Stomach (tissue), 9 donors: Measurements from ENCODE around the gene SPNS2. TPM values are rescaled to one million over a fixed set of nuclear protein-coding genes. Genes with fewer than 3 reads are reported as not detected.
A peak's percentile ranks its signal among the peaks of the same experiment; 100 is the strongest.

Experiments used
- DNase-seq, 2 donors: peaks; one replicate each; pipeline versions ENCODE4 v3.0.0 to v3.0.0-alpha.2; 2013 to 2019
- H3K27ac ChIP-seq, 5 donors: fragments of 200-600 bp in 4 of 5; sonication (generic) in 4 of 5; one replicate each; pipeline ENCODE4 v1.5.1; 2013 to 2019; ENCODE audit warnings: mild to moderate bottlenecking in 1 of 5, moderate library complexity in 1 of 5
- H3K27me3 ChIP-seq, 3 donors: fragments of 200-600 bp; sonication (generic); one replicate each; pipeline ENCODE4 v1.5.1; 2017 to 2019; ENCODE audit warnings: mixed run types in 1 of 3
- H3K36me3 ChIP-seq, 4 donors: fragments of 200-600 bp; sonication (generic); 1 replicate in 3 of 4; 2 replicates in 1 of 4; pipeline ENCODE4 v1.5.1; 2016 to 2019
- H3K4me1 ChIP-seq, 4 donors: fragments of 200-600 bp; sonication (generic); one replicate each; pipeline ENCODE4 v1.5.1; 2016 to 2019
- H3K4me3 ChIP-seq, 4 donors: fragments of 200-600 bp; sonication (generic) in 3 of 4; one replicate each; pipeline ENCODE4 v1.5.1; 2016 to 2019; ENCODE audit warnings: mild to moderate bottlenecking in 1 of 4
- H3K9me3 ChIP-seq, 4 donors: fragments of 200-600 bp; sonication (generic); one replicate each; pipeline ENCODE4 v1.5.1; 2016 to 2019
- EP300 ChIP-seq: sonication (generic); formaldehyde crosslinking; IDR thresholded peaks from one replicate; pipeline ENCODE4 v1.6.1; 2017; ENCODE audit warnings: antibody characterized with exemption
- POLR2A ChIP-seq, 4 donors: fragments of 450-650 bp; IDR thresholded peaks; one replicate each; pipeline ENCODE4 v1.6.1; 2016; ENCODE audit warnings: antibody characterized with exemption in 4 of 4, control low read depth in 2 of 4, mild to moderate bottlenecking in 1 of 4, moderate library complexity in 1 of 4
- POLR2AphosphoS5 ChIP-seq, 3 donors: sonication (generic); formaldehyde crosslinking; IDR thresholded peaks; one replicate each; pipeline ENCODE4 v1.6.1; 2016; ENCODE audit warnings: antibody characterized with exemption in 3 of 3
- WGBS, 5 donors: extraction: QIAGEN DNeasy Blood & Tissue Kit in 3 of 5; methylation state at CpG; one replicate each; pipeline versions ENCODE4 v1.1.5 to v1.1.7; 2013 to 2018; 5-methylcytosine and 5-hydroxymethylcytosine counted together
- intact Hi-C: fragments of 100-400 bp; cut with DNase I; formaldehyde crosslinking; loops from one replicate; pipeline ENCODE4 v1.15.1; 2023; ENCODE audit warnings: low total_unique reads
- polyA plus RNA-seq, 3 donors: library from polyadenylated mRNA; stranded (reverse); fragments of 200-250 nt; gene quantifications; one replicate each; pipeline ENCODE4 v1.2.3, GENCODE V29; 2013
- total RNA-seq, 5 donors: library from RNA; depleted of rRNA; stranded (reverse); fragments of >200 nt; gene quantifications; one replicate each; pipeline versions ENCODE4 v1.1.0 to v1.2.3, GENCODE V29; 2014 to 2016
- TF ChIP-seq, protein P1 (sequence below), 7 experiments: fragments of 450-650 bp in 4 of 7; fragments of 200-600 bp in 3 of 7; sonication (generic) in 3 of 7; IDR thresholded peaks; one replicate each; pipeline ENCODE4 v1.5.1; 2016 to 2019; ENCODE audit warnings: antibody characterized with exemption in 7 of 7, control low read depth in 2 of 7, mild to moderate bottlenecking in 1 of 7
- donor health status: healthy with polysubstance abuse.
- donor health status: Bipolar disorder and iron deficiency.
- donor health status: healthy.

SPNS2 gene
- total and polyA plus RNA-seq, 8 donors, result 4.1 to 67.7 (median 24.3) TPM

DNA sequence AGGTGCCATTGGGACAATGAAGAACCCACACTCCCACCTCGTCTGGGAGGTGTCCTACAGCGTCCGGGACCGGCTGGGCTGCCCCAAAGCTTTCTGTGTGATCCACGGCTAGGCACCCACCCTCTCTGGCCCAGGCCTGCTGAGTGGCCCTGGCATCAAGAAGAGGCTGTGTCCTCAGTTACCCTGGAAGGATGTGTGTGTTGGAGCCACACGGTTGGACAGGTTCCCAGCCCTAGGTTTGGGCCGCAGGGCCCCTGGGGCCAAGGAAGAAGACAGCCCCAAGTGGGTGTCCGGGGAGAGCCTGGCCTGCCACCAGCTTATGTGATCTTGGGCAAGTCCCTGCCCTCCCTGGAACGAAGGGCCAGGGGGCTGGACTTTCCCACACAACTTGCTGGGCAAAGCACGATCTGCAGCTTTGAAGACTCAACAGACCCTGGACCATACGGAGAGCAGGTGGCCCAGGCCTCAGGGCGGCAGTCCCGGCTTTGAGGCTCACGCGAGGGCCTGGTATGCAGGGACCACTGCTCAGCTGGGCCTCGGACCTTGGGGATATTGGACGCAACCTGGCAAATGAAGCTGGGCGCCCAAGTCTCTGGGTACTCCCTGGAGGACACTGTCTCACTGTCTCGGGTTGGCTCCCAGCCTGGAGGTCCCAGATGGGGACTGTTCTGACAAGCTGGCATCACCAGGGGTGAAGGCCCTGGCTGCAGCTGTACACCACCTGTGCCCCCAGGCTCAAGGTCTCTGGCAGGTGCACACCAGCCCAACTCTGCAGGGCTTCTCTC, 39.0 kb downstream of the SPNS2 start:
- TF ChIP-seq, protein P1, sequence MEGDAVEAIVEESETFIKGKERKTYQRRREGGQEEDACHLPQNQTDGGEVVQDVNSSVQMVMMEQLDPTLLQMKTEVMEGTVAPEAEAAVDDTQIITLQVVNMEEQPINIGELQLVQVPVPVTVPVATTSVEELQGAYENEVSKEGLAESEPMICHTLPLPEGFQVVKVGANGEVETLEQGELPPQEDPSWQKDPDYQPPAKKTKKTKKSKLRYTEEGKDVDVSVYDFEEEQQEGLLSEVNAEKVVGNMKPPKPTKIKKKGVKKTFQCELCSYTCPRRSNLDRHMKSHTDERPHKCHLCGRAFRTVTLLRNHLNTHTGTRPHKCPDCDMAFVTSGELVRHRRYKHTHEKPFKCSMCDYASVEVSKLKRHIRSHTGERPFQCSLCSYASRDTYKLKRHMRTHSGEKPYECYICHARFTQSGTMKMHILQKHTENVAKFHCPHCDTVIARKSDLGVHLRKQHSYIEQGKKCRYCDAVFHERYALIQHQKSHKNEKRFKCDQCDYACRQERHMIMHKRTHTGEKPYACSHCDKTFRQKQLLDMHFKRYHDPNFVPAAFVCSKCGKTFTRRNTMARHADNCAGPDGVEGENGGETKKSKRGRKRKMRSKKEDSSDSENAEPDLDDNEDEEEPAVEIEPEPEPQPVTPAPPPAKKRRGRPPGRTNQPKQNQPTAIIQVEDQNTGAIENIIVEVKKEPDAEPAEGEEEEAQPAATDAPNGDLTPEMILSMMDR (IDR thresholded peaks at IDR 0.05), result no peak
- no peak for TF ChIP-seq POLR2A (IDR thresholded peaks at IDR 0.05)
- no peak for TF ChIP-seq POLR2AphosphoS5 (IDR thresholded peaks at IDR 0.05)
- no peak for TF ChIP-seq EP300
- H3K4me1 ChIP-seq, result peaks cover 47 to 86% (median 75%) of the 10 kb centered on the region in 4 donors
- intact Hi-C loops, result no loop called here

DNA sequence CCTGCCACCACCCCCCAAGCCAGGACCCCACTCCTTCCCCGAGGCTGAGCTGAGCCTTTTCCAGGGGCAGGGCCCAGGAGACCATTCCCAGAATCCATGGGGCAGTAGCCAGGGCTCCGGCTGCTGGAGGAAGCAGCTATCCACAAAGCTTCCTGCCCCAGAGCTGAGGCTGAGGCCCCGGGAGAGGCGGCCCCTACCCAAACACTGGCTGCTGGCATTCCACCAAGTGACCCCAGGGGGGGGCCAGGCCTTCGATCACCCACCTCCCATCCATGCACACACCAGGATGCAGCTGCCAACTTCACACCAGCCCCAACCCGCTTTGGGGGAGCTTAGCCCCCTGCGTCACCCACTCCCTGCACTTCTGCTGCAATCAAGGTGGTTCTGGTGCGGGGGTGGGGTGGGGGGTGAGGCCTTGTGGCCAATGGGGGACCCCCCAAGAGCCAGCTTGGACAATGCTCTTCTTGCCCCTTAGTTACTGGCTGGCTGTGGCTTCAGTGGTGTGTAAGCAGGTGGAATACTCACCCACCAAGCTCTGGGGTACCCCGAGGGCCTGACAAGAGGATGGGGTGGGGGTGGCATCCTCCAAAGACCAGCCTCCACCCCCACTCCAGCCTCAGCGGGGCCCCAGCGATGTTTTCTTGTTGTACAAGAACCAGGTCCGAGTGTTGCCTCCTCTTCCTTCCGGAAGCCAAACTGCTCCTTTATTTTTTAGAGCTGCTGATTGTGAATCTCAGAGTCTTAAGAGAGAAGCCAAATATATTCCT, 39.7 kb downstream of the SPNS2 start:
- 67 to 82% (median 78%) methylated on average over 11 to 13 of the region's 13 CpGs for whole genome bisulfite sequencing, 5 donors
- Histone ChIP-seq H3K36me3 (peaks cover 33 to 68% (median 60%) of the 10 kb centered on the region in 4 donors), H3K9me3 (no peaks in the 10 kb centered on the region), H3K27ac (peak overlapping the region; percentile 25 to 77 (median 65)), H3K27me3 (peaks cover 0 to 9% (median 0%) of the 10 kb centered on the region in 3 donors), H3K4me3 (no peak overlapping the region), H3K4me1 (peaks cover 45 to 78% (median 70%) of the 10 kb centered on the region in 4 donors)
- DNase-seq, result no peak
- TF ChIP-seq, protein P1 (IDR thresholded peaks at IDR 0.05), result no peak
- TF ChIP-seq POLR2AphosphoS5 (IDR thresholded peaks at IDR 0.05), result no peak
- intact Hi-C loops, result no loop called here

More for the DNA sequence above, 39.0 kb downstream of the SPNS2 start:
- peaks cover 29 to 67% (median 56%) of the 10 kb centered on the region in 4 donors for H3K36me3 ChIP-seq
- H3K4me3 ChIP-seq, result no peak overlapping the region
- peak overlapping the region; percentile 25 to 77 (median 65) for H3K27ac ChIP-seq
- no peak for DNase-seq
- 61 to 76% (median 65%) methylated on average over 12 to 19 of the region's 19 CpGs for WGBS, 5 donors
- H3K9me3 ChIP-seq, result no peaks in the 10 kb centered on the region
- H3K27me3 ChIP-seq, result peaks cover 0 to 9% (median 0%) of the 10 kb centered on the region in 3 donors

DNA sequence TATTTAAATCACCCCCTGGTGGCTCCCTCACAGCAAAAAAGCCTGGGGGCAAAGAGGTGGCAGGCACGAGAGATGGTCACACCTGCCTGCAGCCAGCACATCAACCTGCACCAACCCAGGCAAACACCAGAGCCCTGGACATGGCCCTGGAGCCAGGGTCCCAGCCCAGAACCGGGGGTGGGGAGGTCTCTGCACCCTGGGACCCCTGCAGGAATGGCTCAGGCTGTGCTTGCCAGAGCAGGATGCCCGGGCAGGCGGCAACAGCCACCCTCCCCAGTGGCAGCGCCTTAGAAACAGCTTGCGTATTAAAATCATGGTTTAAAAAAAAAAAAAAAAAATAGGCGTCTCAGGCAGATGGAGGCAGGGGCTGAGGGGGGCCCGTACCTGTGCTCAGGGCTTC, 40.3 kb downstream of the SPNS2 start:
- no peak for DNase-seq
- peaks cover 35 to 74% (median 66%) of the 10 kb centered on the region in 4 donors for H3K36me3 ChIP-seq
- intact Hi-C loops, result no loop called here
- H3K27me3 ChIP-seq, result peaks cover 0 to 9% (median 0%) of the 10 kb centered on the region in 3 donors
- H3K4me3 ChIP-seq, result no peak overlapping the region
- TF ChIP-seq EP300, result no peak
- TF ChIP-seq, protein P1 (IDR thresholded peaks at IDR 0.05), result no peak
- no peak for TF ChIP-seq POLR2A (IDR thresholded peaks at IDR 0.05)
- no peak for TF ChIP-seq POLR2AphosphoS5 (IDR thresholded peaks at IDR 0.05)
- no peaks in the 10 kb centered on the region for H3K9me3 ChIP-seq
- H3K27ac ChIP-seq, result peak overlapping the region in 2 of 5 donors; percentile 65 to 77
- WGBS, 5 donors, result 81 to 88% (median 88%) methylated on average over 8 of the region's 8 CpGs
- peaks cover 39 to 76% (median 64%) of the 10 kb centered on the region in 4 donors for H3K4me1 ChIP-seq

DNA sequence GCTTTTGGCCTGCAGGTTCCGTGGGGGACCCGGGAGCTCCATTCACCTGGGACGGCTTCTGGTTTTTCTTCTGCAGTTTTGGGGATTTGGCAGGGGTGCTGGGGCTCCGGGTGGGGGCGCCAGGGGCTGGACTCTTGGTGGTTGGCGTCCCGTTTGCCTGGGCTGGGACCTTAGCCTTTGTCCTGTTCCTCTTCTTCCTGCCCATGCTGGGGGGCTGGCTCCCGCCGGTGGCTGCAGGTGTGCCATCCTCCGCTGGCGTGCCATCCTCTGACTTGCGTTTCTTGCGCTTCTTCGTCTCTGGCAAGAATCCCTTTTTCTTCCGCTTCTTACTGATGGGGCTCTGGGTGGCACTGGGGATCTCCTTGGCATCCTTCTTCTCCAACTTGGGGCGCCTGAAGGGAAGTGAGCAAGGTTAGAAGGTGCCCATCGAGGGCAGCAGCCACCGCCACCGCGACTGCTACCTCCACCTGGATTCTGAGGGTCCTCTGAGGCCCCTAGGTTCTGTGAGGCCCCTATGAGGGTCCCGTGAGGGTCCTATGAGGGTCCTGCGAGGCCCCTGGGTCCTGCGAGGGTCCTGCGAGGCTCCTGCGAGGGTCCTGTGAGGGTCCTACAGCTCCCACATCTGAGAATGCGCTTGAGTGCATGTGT, 41.0 kb downstream of the SPNS2 start:
- Histone ChIP-seq H3K27ac (peak overlapping the region in 2 of 5 donors; percentile 42 to 65), H3K9me3 (no peaks in the 10 kb centered on the region), H3K36me3 (peaks cover 42 to 81% (median 73%) of the 10 kb centered on the region in 4 donors), H3K4me1 (peaks cover 33 to 69% (median 58%) of the 10 kb centered on the region in 4 donors), H3K27me3 (peaks cover 0 to 9% (median 0%) of the 10 kb centered on the region in 3 donors), H3K4me3 (no peak overlapping the region)
- intact Hi-C loops, result loop anchor here (10.0 kb wide), 1 partner anchor 115 kb away; no protein-coding TSS in a partner anchor
- WGBS, 5 donors, result 89 to 94% (median 93%) methylated on average over 24 to 26 of the region's 26 CpGs
- DNase-seq, result no peak
- TF ChIP-seq POLR2A (IDR thresholded peaks at IDR 0.05) (no peak), EP300 (no peak), POLR2AphosphoS5 (IDR thresholded peaks at IDR 0.05) (no peak)
- TF ChIP-seq, protein P1 (IDR thresholded peaks at IDR 0.05), result no peak
